Esophagus (tissue), 2 donors: ENCODE results near the gene GABARAPL2. TPM values are rescaled to one million over a fixed set of nuclear protein-coding genes. Genes with fewer than 3 reads are reported as not detected.

Source experiments
- H3K27ac ChIP-seq, 2 donors: one replicate each; pipeline ENCODE4 v1.5.1; 2013; ENCODE audit warnings: low read depth in 2 of 2, mild to moderate bottlenecking in 2 of 2, inconsistent platforms in 1 of 2, low read length in 1 of 2, moderate library complexity in 1 of 2
- H3K27me3 ChIP-seq, 2 donors: one replicate each; pipeline ENCODE4 v1.6.1; 2013; ENCODE audit warnings: low read length in 2 of 2, control low read depth in 1 of 2, mild to moderate bottlenecking in 1 of 2; ENCODE audit not compliant: insufficient read depth in 2 of 2, control insufficient read depth in 1 of 2
- H3K36me3 ChIP-seq, 2 donors: one replicate each; pipeline ENCODE4 v1.6.1; 2013; ENCODE audit warnings: low read length in 1 of 2; ENCODE audit not compliant: control insufficient read depth in 2 of 2, insufficient read depth in 2 of 2
- H3K4me1 ChIP-seq, 2 donors: one replicate each; pipeline ENCODE4 v1.6.1; 2013; ENCODE audit warnings: low read length in 1 of 2; ENCODE audit not compliant: control insufficient read depth in 2 of 2, insufficient read depth in 2 of 2
- H3K4me3 ChIP-seq, 2 donors: one replicate each; pipeline ENCODE4 v1.5.1; 2013; ENCODE audit warnings: low read length in 2 of 2, mild to moderate bottlenecking in 2 of 2, low read depth in 1 of 2, moderate library complexity in 1 of 2
- H3K9me3 ChIP-seq, 2 donors: one replicate each; pipeline ENCODE4 v1.6.1; 2013; ENCODE audit warnings: mild to moderate bottlenecking in 2 of 2, low read depth in 1 of 2, low read length in 1 of 2, moderate library complexity in 1 of 2; ENCODE audit not compliant: control insufficient read depth in 2 of 2, insufficient read depth in 1 of 2
- WGBS, 2 donors: extraction: QIAGEN DNeasy Blood & Tissue Kit; methylation state at CpG; one replicate each; pipeline ENCODE4 v1.1.7; 2013; 5-methylcytosine and 5-hydroxymethylcytosine counted together
- polyA plus RNA-seq, 2 donors: library from polyadenylated mRNA; stranded (reverse); fragments of 200-250 nt; gene quantifications; one replicate each; pipeline ENCODE4 v1.2.3, GENCODE V29; 2013
- donor health status: healthy with polysubstance abuse.
- donor health status: Bipolar disorder and iron deficiency.

The GABARAPL2 gene
- polyA plus RNA-seq, 2 donors, result 83.1 to 96.6 TPM

DNA sequence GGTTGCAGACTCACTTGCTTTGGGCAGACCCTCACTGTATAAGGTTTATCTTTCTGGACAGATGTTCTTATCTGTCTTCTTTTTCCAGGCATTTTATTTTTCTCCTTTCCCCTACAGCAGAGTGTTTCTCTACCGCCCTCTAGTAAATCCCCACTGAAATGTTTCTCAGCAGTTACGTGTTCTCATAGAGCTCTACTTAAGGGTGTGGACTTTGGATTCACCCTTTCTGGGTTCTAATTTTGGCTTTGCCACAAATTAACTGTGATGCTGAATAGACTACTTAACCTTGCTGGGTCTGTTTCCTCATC, 54.9 kb downstream of the GABARAPL2 start:
- no peaks in the 10 kb centered on the region for H3K9me3 ChIP-seq
- peaks cover 0 to 5% of the 10 kb centered on the region in 2 donors for H3K4me1 ChIP-seq
- no peak overlapping the region for H3K4me3 ChIP-seq
- H3K36me3 ChIP-seq, result peaks cover 2 to 4% of the 10 kb centered on the region in 2 donors
- no peaks in the 10 kb centered on the region for H3K27me3 ChIP-seq
- no peak overlapping the region for H3K27ac ChIP-seq
- 11 to 18% methylated on average over 2 of the region's 2 CpGs for WGBS, 2 donors

DNA sequence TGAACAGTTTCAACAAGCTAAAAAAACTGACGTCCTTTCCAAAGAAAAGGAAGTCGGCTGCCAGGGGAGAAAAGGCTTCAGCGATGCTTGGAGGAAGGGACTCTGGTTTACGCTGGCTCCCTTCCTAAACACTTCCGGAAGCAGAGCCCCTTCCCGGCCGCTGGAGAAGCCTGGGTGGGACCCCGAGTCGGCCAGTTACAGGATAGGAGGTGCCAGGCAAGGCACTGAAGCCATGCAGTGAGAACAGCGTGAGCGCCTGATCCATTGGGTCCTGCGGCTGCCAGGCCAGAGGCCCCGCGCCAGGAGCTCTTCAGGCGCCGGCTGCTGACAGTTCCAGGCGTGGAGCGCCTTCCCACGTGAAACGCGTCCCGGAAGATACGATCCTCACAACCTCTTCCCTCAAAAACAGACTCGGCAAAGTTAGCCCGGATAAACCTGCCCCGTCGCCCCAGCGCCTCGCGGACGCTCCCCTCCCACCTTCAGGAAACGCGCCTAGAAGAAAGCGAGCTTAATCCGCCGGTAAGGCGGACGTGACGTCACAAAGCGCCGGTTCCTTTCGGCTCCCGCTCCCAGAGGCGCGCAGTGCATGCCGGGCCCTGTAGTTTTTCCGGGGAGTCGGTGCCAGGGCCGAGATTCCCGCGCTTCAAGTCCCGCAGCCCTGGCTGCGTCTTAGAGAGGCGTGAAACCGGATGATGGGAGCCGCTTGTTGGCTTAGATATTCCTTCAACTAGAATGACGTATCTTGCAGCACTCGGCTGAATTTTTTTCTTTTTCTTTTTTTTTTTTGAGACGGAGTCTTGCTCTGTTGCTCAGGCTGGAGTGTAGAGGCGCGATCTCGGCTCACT, 56.8 kb downstream of the GABARAPL2 start, which contains the start of gene ADAT1:
TSS of gene ADAT1 (minus strand) at position 521 of the 845 bp plus-strand sequence. CDS start 2,482 bp downstream, outside the sequence.
- Histone ChIP-seq H3K36me3 (peaks cover 15% of the 10 kb centered on the region in 2 donors), H3K4me3 (peak within 1 kb of the TSS; percentile 66 to 93)

DNA sequence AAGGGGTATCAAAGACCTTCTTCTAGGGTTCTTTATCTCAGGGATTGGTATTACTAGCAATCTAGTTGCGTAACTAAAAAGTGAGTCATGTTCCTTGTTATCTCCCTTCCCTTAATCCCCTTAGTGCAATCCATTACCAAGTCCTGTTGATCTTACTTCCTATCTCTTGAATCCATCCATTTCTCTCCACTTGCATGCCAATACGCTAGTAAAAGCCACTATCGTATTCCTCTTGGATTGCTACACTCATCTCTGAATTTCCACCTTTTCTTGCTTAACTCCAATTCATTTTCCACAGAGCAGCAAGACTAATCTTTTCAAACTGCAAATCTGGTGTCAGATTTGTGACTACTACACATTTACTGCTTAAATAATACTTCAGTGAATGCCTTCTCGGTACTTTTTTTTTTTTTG, 58.7 kb downstream of the GABARAPL2 start:
- H3K4me3 ChIP-seq, result no peak overlapping the region
- H3K4me1 ChIP-seq, result peaks cover 0 to 5% of the 10 kb centered on the region in 2 donors
- H3K27me3 ChIP-seq, result no peaks in the 10 kb centered on the region
- 71 to 82% methylated on average over 4 of the region's 4 CpGs for WGBS, 2 donors
- H3K36me3 ChIP-seq, result peaks cover 25 to 29% of the 10 kb centered on the region in 2 donors
- no peaks in the 10 kb centered on the region for H3K9me3 ChIP-seq
- H3K27ac ChIP-seq, result no peak overlapping the region

More for the DNA sequence above, 56.8 kb downstream of the GABARAPL2 start, which contains the start of gene ADAT1:
- H3K4me1 ChIP-seq, result peaks cover 0 to 5% of the 10 kb centered on the region in 2 donors
- H3K27me3 ChIP-seq, result no peaks in the 10 kb centered on the region
- H3K27ac ChIP-seq, result peak within 1 kb of the TSS; percentile 96 to 99
- 0% methylated on average over 62 of the region's 62 CpGs for WGBS, 2 donors
- H3K9me3 ChIP-seq, result no peaks in the 10 kb centered on the region

DNA sequence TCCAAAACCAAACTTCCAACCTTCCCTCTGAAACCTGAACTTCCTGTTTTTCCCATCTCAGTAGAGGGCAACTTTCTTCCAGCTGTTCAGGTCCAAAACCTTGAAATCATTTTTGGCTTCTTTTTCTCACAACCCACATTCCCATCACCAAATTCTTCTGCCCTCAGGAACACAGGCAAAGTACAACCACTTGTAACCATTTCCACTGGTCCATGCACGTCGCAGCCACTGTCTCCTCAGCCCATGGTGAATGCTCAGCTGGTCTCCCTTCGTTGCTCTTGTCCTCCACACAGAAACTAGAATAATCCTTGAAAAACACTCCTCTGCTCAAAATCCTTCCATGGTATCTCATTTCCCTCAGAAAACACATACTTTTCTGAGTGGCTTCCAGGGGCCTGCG, 60.6 kb downstream of the GABARAPL2 start:
- Histone ChIP-seq H3K36me3 (peaks cover 35% of the 10 kb centered on the region in 2 donors), H3K4me1 (peaks cover 0 to 4% of the 10 kb centered on the region in 2 donors), H3K9me3 (no peaks in the 10 kb centered on the region), H3K4me3 (no peak overlapping the region), H3K27me3 (no peaks in the 10 kb centered on the region), H3K27ac (peak overlapping the region in 1 of 2 donors; percentile 7)
- 87 to 92% methylated on average over 4 of the region's 4 CpGs for WGBS, 2 donors

Other genes with a start within 250 kb of the GABARAPL2 start
- gene CFDP1, start 132.9 kb upstream of the GABARAPL2 start, polyA plus RNA-seq, result 10 to 100 TPM; 34.9 to 37.1 TPM
- gene TMEM170A, start 101.7 kb upstream of the GABARAPL2 start, polyA plus RNA-seq, result 1 to 10 TPM; 5.0 to 5.2 TPM
- 1 to 10 TPM in 1 of 2 donors, under 1 TPM in 1; 0.39 to 2.0 TPM for gene CHST6, start 70.9 kb upstream of the GABARAPL2 start, polyA plus RNA-seq
- under 1 TPM; 0.10 to 0.13 TPM for gene CHST5, start 30.3 kb upstream of the GABARAPL2 start, polyA plus RNA-seq
- 1 to 10 TPM; 1.9 to 2.0 TPM for gene TMEM231, start 10.1 kb upstream of the GABARAPL2 start, polyA plus RNA-seq
- 1 to 10 TPM; 8.4 to 10.0 TPM for gene ADAT1, start 56.9 kb downstream of the GABARAPL2 start, polyA plus RNA-seq
- gene KARS1, start 81.3 kb downstream of the GABARAPL2 start, polyA plus RNA-seq, result 10 to 100 TPM; 49.6 to 88.5 TPM
- 10 to 100 TPM; 23.1 to 27.6 TPM for gene TERF2IP, start 81.4 kb downstream of the GABARAPL2 start, polyA plus RNA-seq
- not detected for gene CPHXL2, start 110.6 kb downstream of the GABARAPL2 start, polyA plus RNA-seq
- gene DUXB, start 135.1 kb downstream of the GABARAPL2 start, polyA plus RNA-seq, result not detected
- not detected for gene CPHXL, start 160.1 kb downstream of the GABARAPL2 start, polyA plus RNA-seq